GM12878 (cell line): ENCODE measurements around the gene CBR4. TPM values are rescaled to one million over a fixed set of nuclear protein-coding genes. Genes with fewer than 3 reads are reported as not detected.

Source experiments
- CEBPB ChIP-seq, 2 experiments: fragments of 150-350 bp in 1 of 2; IDR thresholded peaks; 2 replicates each; pipeline ENCODE4 v1.6.1; 2012 to 2014; ENCODE audit warnings: low read depth in 2 of 2, low read length in 2 of 2, borderline replicate concordance in 1 of 2, inconsistent platforms in 1 of 2
- POU2F2 ChIP-seq: IDR thresholded peaks from 3 replicates; pipeline ENCODE4 v1.6.1; 2011; ENCODE audit warnings: low read depth, mild to moderate bottlenecking, low read length, borderline replicate concordance
- RAD51 ChIP-seq: fragments of 450-650 bp; IDR thresholded peaks from 2 replicates; pipeline ENCODE4 v1.6.1; 2016; ENCODE audit warnings: moderate library complexity, mild to moderate bottlenecking, inconsistent platforms
- RUNX3 ChIP-seq: IDR thresholded peaks from 2 replicates; pipeline ENCODE4 v1.6.1; 2012; ENCODE audit warnings: low read length, inconsistent platforms
- SPI1 ChIP-seq: IDR thresholded peaks from 2 replicates; pipeline ENCODE4 v1.6.1; 2011; ENCODE audit warnings: low read depth, mild to moderate bottlenecking, low read length, moderate library complexity, borderline replicate concordance; ENCODE audit not compliant: insufficient read depth
- WRNIP1 ChIP-seq: IDR thresholded peaks from 2 replicates; pipeline ENCODE4 v1.6.1; 2011; ENCODE audit warnings: low read depth, low read length, improper control_type of control experiment, borderline replicate concordance
- ZNF384 ChIP-seq: IDR thresholded peaks from 2 replicates; pipeline ENCODE4 v1.6.1; 2012; ENCODE audit warnings: low read depth, mild to moderate bottlenecking, low read length, improper control_type of control experiment, borderline replicate concordance
- polyA plus RNA-seq, 11 experiments: library from polyadenylated mRNA; depleted of rRNA in 4 of 11; unstranded in 6 of 11; stranded (reverse) in 5 of 11; fragments of >200 nt; fragmentation: Nextera tagmentation in 4 of 11; fragmentation: Illumina TruSeq in 1 of 11; extraction: Ambion mirVana in 4 of 11; extraction: Trizol in 1 of 11; gene quantifications; 1 replicate in 1 of 11; 2 replicates in 10 of 11; pipeline versions ENCODE4 v1.2.1 to v1.2.3, GENCODE V29; 2011 to 2016; ENCODE audit warnings: inconsistent platforms in 2 of 11, missing spikeins in 2 of 11, low read depth in 1 of 11
- total RNA-seq, 4 experiments: library from RNA; depleted of rRNA in 3 of 4; stranded (reverse); fragments of >200 nt in 3 of 4; fragmentation: Illumina TruSeq in 1 of 4; extraction: Trizol in 1 of 4; gene quantifications; 2 replicates each; pipeline versions ENCODE4 v1.2.1 to v1.2.3, GENCODE V29; 2013 to 2021
- TF ChIP-seq, protein P1 (sequence below): fragments of 450-650 bp; IDR thresholded peaks from 2 replicates; pipeline ENCODE4 v1.6.1; 2016; ENCODE audit warnings: mild to moderate bottlenecking
- TF ChIP-seq, protein P2 (sequence below): fragments of 450-650 bp; IDR thresholded peaks from 2 replicates; pipeline ENCODE4 v1.6.1; 2017; ENCODE audit warnings: mild to moderate bottlenecking, low read depth, inconsistent platforms; ENCODE audit not compliant: poor library complexity, severe bottlenecking
- TF ChIP-seq, protein P3 (sequence below): fragments of 450-650 bp; IDR thresholded peaks from 2 replicates; pipeline ENCODE4 v1.6.1; 2016; ENCODE audit warnings: mild to moderate bottlenecking, moderate library complexity, borderline replicate concordance
- TF ChIP-seq, protein P4 (sequence below): fragments of 450-650 bp; formaldehyde crosslinking; IDR thresholded peaks from 2 replicates; pipeline ENCODE4 v1.4.0; 2022; ENCODE audit warnings: mild to moderate bottlenecking, moderate library complexity

The CBR4 gene
- total and polyA plus RNA-seq, 10 of the 15 experiments (the other 5 are each of a cell fraction or from before 2014, with no cell fraction given), result 17.3 to 38.8 (median 24.8) TPM

DNA sequence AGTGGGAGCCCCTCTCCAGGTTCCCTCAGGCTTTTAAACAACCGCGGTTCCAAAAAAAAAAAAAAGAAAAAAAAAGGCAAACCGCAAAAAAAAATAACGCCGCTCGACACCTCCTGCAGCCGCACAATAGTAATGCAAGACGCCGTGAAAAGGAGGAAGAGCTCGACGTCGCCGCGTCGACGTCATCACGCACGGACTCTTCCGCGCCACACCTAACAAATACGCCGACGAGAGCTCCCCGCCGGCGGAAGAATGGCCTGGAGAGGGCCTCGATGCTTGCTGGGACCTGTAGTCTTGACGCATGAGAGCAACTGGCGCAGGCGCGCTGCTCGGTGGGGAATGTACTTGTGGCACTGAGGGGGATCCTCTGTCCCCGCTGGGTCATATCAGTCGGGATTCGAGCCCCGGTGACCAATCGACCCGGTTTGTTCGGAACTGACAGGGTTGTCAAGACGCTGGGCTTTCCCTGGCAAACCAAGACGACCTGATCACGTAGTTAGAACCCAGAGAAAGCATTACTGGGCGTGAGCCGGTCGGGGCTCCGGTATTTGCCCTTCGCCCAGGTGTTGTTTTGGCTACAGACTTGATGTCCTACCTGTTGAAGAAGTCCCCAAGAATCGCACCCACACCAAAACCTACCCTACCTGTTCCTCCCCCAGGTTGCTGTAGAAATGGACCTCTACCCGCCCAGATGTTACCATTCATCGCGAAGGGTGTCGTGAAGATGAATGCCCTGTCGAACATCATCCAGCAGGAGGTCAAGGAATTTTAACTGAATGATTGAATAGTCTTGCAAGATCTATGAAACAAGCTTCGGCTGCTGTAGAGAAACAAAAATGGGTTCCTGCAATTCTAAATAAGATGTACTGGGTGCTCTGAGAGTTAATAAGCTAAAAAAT is at the start of gene CBR4 (continued):
- TF ChIP-seq, protein P1, sequence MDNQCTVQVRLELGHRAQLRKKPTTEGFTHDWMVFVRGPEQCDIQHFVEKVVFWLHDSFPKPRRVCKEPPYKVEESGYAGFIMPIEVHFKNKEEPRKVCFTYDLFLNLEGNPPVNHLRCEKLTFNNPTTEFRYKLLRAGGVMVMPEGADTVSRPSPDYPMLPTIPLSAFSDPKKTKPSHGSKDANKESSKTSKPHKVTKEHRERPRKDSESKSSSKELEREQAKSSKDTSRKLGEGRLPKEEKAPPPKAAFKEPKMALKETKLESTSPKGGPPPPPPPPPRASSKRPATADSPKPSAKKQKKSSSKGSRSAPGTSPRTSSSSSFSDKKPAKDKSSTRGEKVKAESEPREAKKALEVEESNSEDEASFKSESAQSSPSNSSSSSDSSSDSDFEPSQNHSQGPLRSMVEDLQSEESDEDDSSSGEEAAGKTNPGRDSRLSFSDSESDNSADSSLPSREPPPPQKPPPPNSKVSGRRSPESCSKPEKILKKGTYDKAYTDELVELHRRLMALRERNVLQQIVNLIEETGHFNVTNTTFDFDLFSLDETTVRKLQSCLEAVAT, result peak; percentile 95
- TF ChIP-seq RAD51 (no peak), ZNF384 (peak; percentile 98), POU2F2 (no peak), RUNX3 (peak; percentile 94), CEBPB (IDR thresholded peaks at IDR 0.05; ENCODE audit: borderline replicate concordance in 1 of 2, low read depth in 2 of 2, low read length in 2 of 2) (no peak), SPI1 (peak; percentile 72; the same call in 1 of the 2 replicates), WRNIP1 (no peak)
- TF ChIP-seq, protein P2, sequence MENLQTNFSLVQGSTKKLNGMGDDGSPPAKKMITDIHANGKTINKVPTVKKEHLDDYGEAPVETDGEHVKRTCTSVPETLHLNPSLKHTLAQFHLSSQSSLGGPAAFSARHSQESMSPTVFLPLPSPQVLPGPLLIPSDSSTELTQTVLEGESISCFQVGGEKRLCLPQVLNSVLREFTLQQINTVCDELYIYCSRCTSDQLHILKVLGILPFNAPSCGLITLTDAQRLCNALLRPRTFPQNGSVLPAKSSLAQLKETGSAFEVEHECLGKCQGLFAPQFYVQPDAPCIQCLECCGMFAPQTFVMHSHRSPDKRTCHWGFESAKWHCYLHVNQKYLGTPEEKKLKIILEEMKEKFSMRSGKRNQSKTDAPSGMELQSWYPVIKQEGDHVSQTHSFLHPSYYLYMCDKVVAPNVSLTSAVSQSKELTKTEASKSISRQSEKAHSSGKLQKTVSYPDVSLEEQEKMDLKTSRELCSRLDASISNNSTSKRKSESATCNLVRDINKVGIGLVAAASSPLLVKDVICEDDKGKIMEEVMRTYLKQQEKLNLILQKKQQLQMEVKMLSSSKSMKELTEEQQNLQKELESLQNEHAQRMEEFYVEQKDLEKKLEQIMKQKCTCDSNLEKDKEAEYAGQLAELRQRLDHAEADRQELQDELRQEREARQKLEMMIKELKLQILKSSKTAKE, result peak; percentile 16
- TF ChIP-seq, protein P3, sequence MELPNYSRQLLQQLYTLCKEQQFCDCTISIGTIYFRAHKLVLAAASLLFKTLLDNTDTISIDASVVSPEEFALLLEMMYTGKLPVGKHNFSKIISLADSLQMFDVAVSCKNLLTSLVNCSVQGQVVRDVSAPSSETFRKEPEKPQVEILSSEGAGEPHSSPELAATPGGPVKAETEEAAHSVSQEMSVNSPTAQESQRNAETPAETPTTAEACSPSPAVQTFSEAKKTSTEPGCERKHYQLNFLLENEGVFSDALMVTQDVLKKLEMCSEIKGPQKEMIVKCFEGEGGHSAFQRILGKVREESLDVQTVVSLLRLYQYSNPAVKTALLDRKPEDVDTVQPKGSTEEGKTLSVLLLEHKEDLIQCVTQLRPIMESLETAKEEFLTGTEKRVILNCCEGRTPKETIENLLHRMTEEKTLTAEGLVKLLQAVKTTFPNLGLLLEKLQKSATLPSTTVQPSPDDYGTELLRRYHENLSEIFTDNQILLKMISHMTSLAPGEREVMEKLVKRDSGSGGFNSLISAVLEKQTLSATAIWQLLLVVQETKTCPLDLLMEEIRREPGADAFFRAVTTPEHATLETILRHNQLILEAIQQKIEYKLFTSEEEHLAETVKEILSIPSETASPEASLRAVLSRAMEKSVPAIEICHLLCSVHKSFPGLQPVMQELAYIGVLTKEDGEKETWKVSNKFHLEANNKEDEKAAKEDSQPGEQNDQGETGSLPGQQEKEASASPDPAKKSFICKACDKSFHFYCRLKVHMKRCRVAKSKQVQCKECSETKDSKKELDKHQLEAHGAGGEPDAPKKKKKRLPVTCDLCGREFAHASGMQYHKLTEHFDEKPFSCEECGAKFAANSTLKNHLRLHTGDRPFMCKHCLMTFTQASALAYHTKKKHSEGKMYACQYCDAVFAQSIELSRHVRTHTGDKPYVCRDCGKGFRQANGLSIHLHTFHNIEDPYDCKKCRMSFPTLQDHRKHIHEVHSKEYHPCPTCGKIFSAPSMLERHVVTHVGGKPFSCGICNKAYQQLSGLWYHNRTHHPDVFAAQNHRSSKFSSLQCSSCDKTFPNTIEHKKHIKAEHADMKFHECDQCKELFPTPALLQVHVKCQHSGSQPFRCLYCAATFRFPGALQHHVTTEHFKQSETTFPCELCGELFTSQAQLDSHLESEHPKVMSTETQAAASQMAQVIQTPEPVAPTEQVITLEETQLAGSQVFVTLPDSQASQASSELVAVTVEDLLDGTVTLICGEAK, result peak; percentile 82; the same call in 1 of the 2 replicates
- TF ChIP-seq, protein P4, sequence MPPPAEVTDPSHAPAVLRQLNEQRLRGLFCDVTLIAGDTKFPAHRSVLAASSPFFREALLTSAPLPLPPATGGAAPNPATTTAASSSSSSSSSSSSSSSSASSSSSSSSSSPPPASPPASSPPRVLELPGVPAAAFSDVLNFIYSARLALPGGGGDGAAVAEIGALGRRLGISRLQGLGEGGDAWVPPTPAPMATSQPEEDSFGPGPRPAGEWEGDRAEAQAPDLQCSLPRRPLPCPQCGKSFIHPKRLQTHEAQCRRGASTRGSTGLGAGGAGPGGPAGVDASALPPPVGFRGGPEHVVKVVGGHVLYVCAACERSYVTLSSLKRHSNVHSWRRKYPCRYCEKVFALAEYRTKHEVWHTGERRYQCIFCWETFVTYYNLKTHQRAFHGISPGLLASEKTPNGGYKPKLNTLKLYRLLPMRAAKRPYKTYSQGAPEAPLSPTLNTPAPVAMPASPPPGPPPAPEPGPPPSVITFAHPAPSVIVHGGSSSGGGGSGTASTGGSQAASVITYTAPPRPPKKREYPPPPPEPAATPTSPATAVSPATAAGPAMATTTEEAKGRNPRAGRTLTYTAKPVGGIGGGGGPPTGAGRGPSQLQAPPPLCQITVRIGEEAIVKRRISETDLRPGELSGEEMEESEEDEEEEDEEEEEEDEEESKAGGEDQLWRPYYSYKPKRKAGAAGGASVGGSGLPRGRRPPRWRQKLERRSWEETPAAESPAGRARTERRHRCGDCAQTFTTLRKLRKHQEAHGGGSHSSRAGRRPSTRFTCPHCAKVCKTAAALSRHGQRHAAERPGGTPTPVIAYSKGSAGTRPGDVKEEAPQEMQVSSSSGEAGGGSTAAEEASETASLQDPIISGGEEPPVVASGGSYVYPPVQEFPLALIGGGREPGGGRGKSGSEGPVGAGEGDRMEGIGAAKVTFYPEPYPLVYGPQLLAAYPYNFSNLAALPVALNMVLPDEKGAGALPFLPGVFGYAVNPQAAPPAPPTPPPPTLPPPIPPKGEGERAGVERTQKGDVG, result no peak
- TF ChIP-seq, all 136 proteins: peak for 44
